ENCODE measurements around the gene SNX24.

Gene SNX24

GRCh38 chr5:123036391-123037103 is 191.1 kb downstream of the SNX24 start, which contains the start of gene PPIC:
Gene PPIC (minus strand): TSS chr5:123036725. CDS start chr5:123036625, 100 bp downstream.
- peak; percentile 59 for DNase-seq (ENCODE audit: low read depth)
- TF ChIP-seq, protein P1, sequence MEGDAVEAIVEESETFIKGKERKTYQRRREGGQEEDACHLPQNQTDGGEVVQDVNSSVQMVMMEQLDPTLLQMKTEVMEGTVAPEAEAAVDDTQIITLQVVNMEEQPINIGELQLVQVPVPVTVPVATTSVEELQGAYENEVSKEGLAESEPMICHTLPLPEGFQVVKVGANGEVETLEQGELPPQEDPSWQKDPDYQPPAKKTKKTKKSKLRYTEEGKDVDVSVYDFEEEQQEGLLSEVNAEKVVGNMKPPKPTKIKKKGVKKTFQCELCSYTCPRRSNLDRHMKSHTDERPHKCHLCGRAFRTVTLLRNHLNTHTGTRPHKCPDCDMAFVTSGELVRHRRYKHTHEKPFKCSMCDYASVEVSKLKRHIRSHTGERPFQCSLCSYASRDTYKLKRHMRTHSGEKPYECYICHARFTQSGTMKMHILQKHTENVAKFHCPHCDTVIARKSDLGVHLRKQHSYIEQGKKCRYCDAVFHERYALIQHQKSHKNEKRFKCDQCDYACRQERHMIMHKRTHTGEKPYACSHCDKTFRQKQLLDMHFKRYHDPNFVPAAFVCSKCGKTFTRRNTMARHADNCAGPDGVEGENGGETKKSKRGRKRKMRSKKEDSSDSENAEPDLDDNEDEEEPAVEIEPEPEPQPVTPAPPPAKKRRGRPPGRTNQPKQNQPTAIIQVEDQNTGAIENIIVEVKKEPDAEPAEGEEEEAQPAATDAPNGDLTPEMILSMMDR (conservative IDR thresholded peaks at IDR 0.05; ENCODE audit: low read depth, low read length): no peak
- peak within 1 kb of the TSS; percentile 79 for H3K4me3 ChIP-seq (ENCODE audit: low read depth, low read length)

DNA sequence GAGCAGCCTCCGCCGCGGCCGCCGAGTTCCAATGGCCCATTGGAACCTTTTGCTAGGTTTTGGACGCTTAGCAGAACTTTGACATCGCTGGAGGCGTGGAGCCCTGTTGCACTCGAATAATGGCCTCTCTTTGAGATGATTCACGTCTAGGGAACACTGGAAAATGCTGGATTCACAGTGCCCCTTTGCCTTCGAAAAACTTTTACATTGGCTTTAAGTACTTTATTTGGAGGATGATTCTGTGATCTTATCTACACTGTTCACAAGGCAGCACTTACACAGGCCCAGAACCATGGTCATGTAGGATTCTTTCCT is 191.6 kb downstream of the SNX24 start:
- TF ChIP-seq, protein P1 (conservative IDR thresholded peaks at IDR 0.05; ENCODE audit: low read depth, low read length): no peak
- H3K4me3 ChIP-seq (ENCODE audit: low read depth, low read length): peak overlapping the region; percentile 79
- DNase-seq (ENCODE audit: low read depth): no peak

GRCh38 chr5:123039673-123040072 is 194.3 kb downstream of the SNX24 start:
- no peak for DNase-seq (ENCODE audit: low read depth)
- TF ChIP-seq, protein P1 (conservative IDR thresholded peaks at IDR 0.05; ENCODE audit: low read depth, low read length): no peak
- H3K4me3 ChIP-seq (ENCODE audit: low read depth, low read length): no peak overlapping the region

DNA sequence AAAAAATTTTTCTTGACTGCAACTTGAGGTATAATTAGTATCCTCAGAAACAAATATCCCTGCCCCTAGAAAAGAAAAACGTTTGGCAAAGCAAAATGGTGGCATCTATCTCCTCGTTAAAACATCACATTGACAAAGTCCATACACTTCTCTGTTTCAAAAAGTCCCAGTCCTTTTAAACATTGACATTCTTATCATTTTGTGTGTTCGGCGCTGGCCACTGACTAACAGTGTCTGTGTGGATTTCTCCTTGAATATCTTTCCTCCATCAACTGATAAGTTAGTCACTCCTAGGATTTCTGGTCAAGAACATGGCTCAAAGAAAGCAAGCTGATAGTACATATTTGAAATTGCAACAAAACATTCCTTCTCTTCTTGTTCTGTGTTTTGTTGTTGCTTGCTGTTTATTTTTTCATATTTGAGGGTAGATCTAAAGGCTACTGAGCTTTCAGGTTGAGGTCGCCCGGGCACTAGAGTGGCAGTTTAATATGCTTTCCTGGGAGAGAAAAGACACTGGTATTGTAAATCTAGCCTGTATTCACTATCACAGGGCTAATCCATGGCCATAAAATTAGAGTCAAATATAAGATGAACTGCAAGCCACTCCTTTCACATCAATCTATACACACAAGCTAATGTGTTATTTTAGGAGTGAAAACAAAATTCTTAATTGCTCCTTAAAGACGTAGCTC is 199.7 kb downstream of the SNX24 start:
- DNase-seq (ENCODE audit: low read depth): no peak
- TF ChIP-seq, protein P1 (conservative IDR thresholded peaks at IDR 0.05; ENCODE audit: low read depth, low read length): no peak

GRCh38 chr5:123046222-123046621 is 200.8 kb downstream of the SNX24 start:
- no peak overlapping the region for H3K4me3 ChIP-seq (ENCODE audit: low read depth, low read length)
- TF ChIP-seq, protein P1 (conservative IDR thresholded peaks at IDR 0.05; ENCODE audit: low read depth, low read length): no peak
- no peak for DNase-seq (ENCODE audit: low read depth)

More for the DNA sequence above, 199.7 kb downstream of the SNX24 start:
- no peak overlapping the region for H3K4me3 ChIP-seq (ENCODE audit: low read depth, low read length)

- TF ChIP-seq, protein P1 (conservative IDR thresholded peaks at IDR 0.05; ENCODE audit: low read depth, low read length): no peak
- no peak for DNase-seq (ENCODE audit: low read depth)
- no peak overlapping the region for H3K4me3 ChIP-seq (ENCODE audit: low read depth, low read length)
Measured at GRCh38 chr5:123047706-123048105, 202.3 kb downstream of the SNX24 start.

Measured in choroid plexus epithelial cell (primary cell).